ENCODE measurements around the gene TBCK. TPM values are rescaled to one million over a fixed set of nuclear protein-coding genes. Genes with fewer than 3 reads are reported as not detected.

The TBCK gene
- total and polyA plus RNA-seq, 2 donors (not counting 3 experiments of a cell fraction or from before 2014, with no cell fraction given) = 18.2 to 38.6 TPM

- H2AFZ ChIP-seq (ENCODE audit: low read depth, low read length) = no peak overlapping the region
- intact Hi-C loops (cut with micrococcal nuclease) = no loop called here
- no peaks in the 10 kb centered on the region for H3K27me3 ChIP-seq (ENCODE audit: control insufficient read depth in 2 of 2, insufficient read depth in 2 of 2, low read length in 2 of 2)
- no peak for FAIRE-seq
- no peak for TF ChIP-seq GATA2 (IDR thresholded peaks at IDR 0.05; ENCODE audit: insufficient read depth, insufficient read length, low read depth, low read length)
- TF ChIP-seq POLR2AphosphoS5 (IDR thresholded peaks at IDR 0.05; ENCODE audit: insufficient read depth, low read depth, low read length) = no peak
- TF ChIP-seq MYC (IDR thresholded peaks at IDR 0.05; ENCODE audit: low read depth, low read length) = no peak
- TF ChIP-seq POLR2A (IDR thresholded peaks at IDR 0.05; ENCODE audit: low read depth, low read length) = no peak
- TF ChIP-seq CTCF (IDR thresholded peaks at IDR 0.05; ENCODE audit: extremely low read depth in 1 of 2, insufficient read depth in 1 of 2, low read depth in 1 of 2, low read length in 2 of 2) = no peak
- no peak for TF ChIP-seq MAX (IDR thresholded peaks at IDR 0.05; ENCODE audit: insufficient read depth, insufficient read length)
- no peak for TF ChIP-seq EZH2 (IDR thresholded peaks at IDR 0.05; ENCODE audit: borderline replicate concordance, low read depth, low read length, severe bottlenecking)
- TF ChIP-seq FOS (IDR thresholded peaks at IDR 0.05; ENCODE audit: borderline replicate concordance, insufficient read depth, low read length) = no peak
- no peak for TF ChIP-seq JUN (IDR thresholded peaks at IDR 0.05; ENCODE audit: borderline replicate concordance, insufficient read depth, insufficient read length, low read depth)
- no peak overlapping the region for H3K9ac ChIP-seq (replicated peaks; ENCODE audit: extremely low read depth, insufficient read depth, low read length)
- no peak overlapping the region for H3K4me3 ChIP-seq (replicated peaks in 1 of 3; ENCODE audit: insufficient read depth in 1 of 3, low read depth in 1 of 3, low read length in 3 of 3)
- BruUV-seq (replicated peaks) = no TSS peak
- H3K79me2 ChIP-seq (ENCODE audit: control insufficient read depth, insufficient read depth, low read length) = no peaks in the 10 kb centered on the region
- dilution Hi-C loops (cut with MboI; ENCODE audit: extremely low pct_ligation_motif_present, low sequenced_read_pairs) = no loop called here
- DNase-seq (ENCODE audit: low read depth, low spot score) = no peak
- peaks cover 2% of the 10 kb centered on the region for H3K9me3 ChIP-seq (replicated peaks; ENCODE audit: control insufficient read depth, insufficient read depth, low read length)
- peaks cover 0 to 6% of the 10 kb centered on the region in 2 experiments for H3K36me3 ChIP-seq (ENCODE audit: control insufficient read depth in 2 of 2, extremely low read depth in 1 of 2, insufficient read depth in 2 of 2, low read length in 2 of 2)
- no peak overlapping the region for H3K27ac ChIP-seq (ENCODE audit: insufficient read depth, low read depth, low read length)
- H4K20me1 ChIP-seq (replicated peaks; ENCODE audit: control insufficient read depth, extremely low read depth, insufficient read depth, low read length) = no peaks in the 10 kb centered on the region
- ChIA-PET CTCF (no interaction called here), POLR2A (no interaction called here)
- H3K4me2 ChIP-seq (ENCODE audit: insufficient read depth, low read length) = no peak overlapping the region
- no peaks in the 10 kb centered on the region for H3K4me1 ChIP-seq (ENCODE audit: control insufficient read depth, extremely low read depth, insufficient read depth, low read length)
- H3K9me1 ChIP-seq (replicated peaks; ENCODE audit: control insufficient read depth, extremely low read depth, insufficient read depth, low read length) = no peaks in the 10 kb centered on the region
Observed at GRCh38 chr4:106090826-106091225, 225.2 kb downstream of the TBCK start.
